Heart right ventricle (tissue), 16 donors: ENCODE data around the gene HOXA10. TPM values are rescaled to one million over a fixed set of nuclear protein-coding genes. Genes with fewer than 3 reads are reported as not detected.
A peak's percentile ranks its signal among the peaks of the same experiment; 100 is the strongest.

Experiments used
- ATAC-seq, 8 donors: fragments of 200-7000 bp; cut with Tn5 transposase; one replicate each; pipeline ENCODE4 v1.9.1; 2020; ENCODE audit warnings: mild to moderate bottlenecking in 8 of 8, moderate library complexity in 8 of 8, moderate number of reproducible peaks in 1 of 8
- DNase-seq, 2 donors: peaks; one replicate each; pipeline ENCODE4 v3.0.0-alpha.2; 2020
- H3K27ac ChIP-seq, 10 donors: fragments of 200-600 bp; sonication (generic) in 2 of 10; one replicate each; pipeline versions ENCODE4 v1.5.0 to v1.8.0; 2020 to 2022; ENCODE audit warnings: mild to moderate bottlenecking in 3 of 10
- H3K27me3 ChIP-seq, 7 donors: fragments of 200-600 bp; one replicate each; pipeline ENCODE4 v1.8.0; 2021 to 2022; ENCODE audit warnings: mild to moderate bottlenecking in 2 of 7
- H3K36me3 ChIP-seq, 9 donors: fragments of 200-600 bp; sonication (generic) in 1 of 9; one replicate each; pipeline versions ENCODE4 v1.5.0 to v1.8.0; 2020 to 2022; ENCODE audit warnings: mild to moderate bottlenecking in 2 of 9
- H3K4me1 ChIP-seq, 9 donors: fragments of 200-600 bp; sonication (generic) in 1 of 9; one replicate each; pipeline versions ENCODE4 v1.5.0 to v1.8.0; 2020 to 2022; ENCODE audit warnings: mild to moderate bottlenecking in 4 of 9
- H3K4me3 ChIP-seq, 10 donors: fragments of 200-600 bp; sonication (generic) in 2 of 10; one replicate each; pipeline versions ENCODE4 v1.5.0 to v1.8.0; 2020 to 2022; ENCODE audit warnings: mild to moderate bottlenecking in 7 of 10, moderate library complexity in 2 of 10
- H3K9me3 ChIP-seq, 11 donors: fragments of 200-600 bp in 10 of 11; sonication (generic) in 2 of 11; one replicate each; pipeline versions ENCODE4 v1.5.0 to v1.8.0; 2013 to 2022; ENCODE audit warnings: mild to moderate bottlenecking in 2 of 11, control low read depth in 1 of 11, moderate library complexity in 1 of 11
- CTCF ChIP-seq, 9 donors: fragments of 200-600 bp; sonication (generic) in 2 of 9; IDR thresholded peaks; one replicate each; pipeline versions ENCODE4 v1.5.0 to v1.8.0; 2021 to 2022; ENCODE audit warnings: antibody characterized with exemption in 9 of 9, mild to moderate bottlenecking in 5 of 9, moderate library complexity in 1 of 9
- WGBS, 2 donors: extraction: QIAGEN DNeasy Blood & Tissue Kit; methylation state at CpG; one replicate each; pipeline ENCODE4 v1.1.7; 2013; ENCODE audit warnings: inconsistent platforms in 1 of 2; 5-methylcytosine and 5-hydroxymethylcytosine counted together
- intact Hi-C, 10 donors: fragments of 100-400 bp; cut with DNase I; formaldehyde crosslinking; loops; one replicate each; pipeline versions ENCODE4 v1.11.1 to v1.14.2; 2022
- polyA plus RNA-seq, 2 donors: library from polyadenylated mRNA; stranded (reverse); fragments of 200-250 nt; gene quantifications; one replicate each; pipeline ENCODE4 v1.2.3, GENCODE V29; 2013
- total RNA-seq, 10 donors: library from RNA; stranded (reverse); fragmentation: NEBNext Ultra II Directional in 3 of 10; extraction: Animal tissue kit (Norgen Biotek cat#: 25700) in 3 of 10; gene quantifications; one replicate each; pipeline versions ENCODE4 v1.2.1 to v1.2.4, GENCODE V29; 2021 to 2023
- donor health status: Arrhythmogenic right ventricular cardiomyopathy.
- donor health status: ischemic (EF 13 %, LVEDD 7.1; RV severe dilation, severe dysfunction).
- donor health status: healthy with polysubstance abuse.
- donor health status: DM: no; HTN: yes; CAD: no.
- donor health status: DM: no; HTN: no; CAD: no.
- donor health status: ischemic (EF 25% LVEDD 6.9; RV normal size, moderate dysfunction).
- donor health status: ischemic (EF 25% LVEDD 5.7; RV mildly dilated, moderate dysfunction).
- donor health status: healthy.
- donor health status: DM: yes; HTN: yes; CAD: no.
- donor health status: Ischemic cardiomyopathy.
- donor health status: ischemic (EF 35%, LVEDD 5.7; RV mildly dilated, moderate dysfunction).
- donor health status: nonischemic (EF 11% LVEDD 7.7; RV severe dilation, severe dysfunction).
- donor health status: DM: yes; HTN: yes; CAD: no.
- donor health status: PGD.
- donor health status: ischemic (EF 29% LVEDD 5.4; RV normal size, mild dysfunction).
- donor health status: nonischemic (EF 23%, LVEDD 6.1; RV moderate dilation, normal function).

HOXA10 gene
- total and polyA plus RNA-seq, 12 donors = 0.03 to 0.19 TPM; not detected in 10

GRCh38 chr7:27131390-27131819, 42.7 kb downstream of the HOXA10 start:
- WGBS, 2 donors = 19 to 20% methylated on average over 12 of the region's 12 CpGs
- Histone ChIP-seq H3K4me3 (peak overlapping the region in 9 of 10 donors; percentile 17 to 58 (median 48)), H3K9me3 (no peaks in the 10 kb centered on the region), H3K4me1 (peaks cover 0 to 14% (median 0%) of the 10 kb centered on the region in 9 donors), H3K36me3 (no peaks in the 10 kb centered on the region), H3K27ac (peak overlapping the region in 2 of 10 donors; percentile 60 to 73), H3K27me3 (peaks cover 45 to 100% (median 99%) of the 10 kb centered on the region in 7 donors)
- no peak for TF ChIP-seq CTCF (IDR thresholded peaks at IDR 0.05)
- no peak for ATAC-seq
- no peak for DNase-seq
- intact Hi-C loops = loop anchor here in 1 of 10 donors (5.0 kb wide), 1 partner anchor 34 kb away; the partner anchor contains the start of gene HOXA1

DNA sequence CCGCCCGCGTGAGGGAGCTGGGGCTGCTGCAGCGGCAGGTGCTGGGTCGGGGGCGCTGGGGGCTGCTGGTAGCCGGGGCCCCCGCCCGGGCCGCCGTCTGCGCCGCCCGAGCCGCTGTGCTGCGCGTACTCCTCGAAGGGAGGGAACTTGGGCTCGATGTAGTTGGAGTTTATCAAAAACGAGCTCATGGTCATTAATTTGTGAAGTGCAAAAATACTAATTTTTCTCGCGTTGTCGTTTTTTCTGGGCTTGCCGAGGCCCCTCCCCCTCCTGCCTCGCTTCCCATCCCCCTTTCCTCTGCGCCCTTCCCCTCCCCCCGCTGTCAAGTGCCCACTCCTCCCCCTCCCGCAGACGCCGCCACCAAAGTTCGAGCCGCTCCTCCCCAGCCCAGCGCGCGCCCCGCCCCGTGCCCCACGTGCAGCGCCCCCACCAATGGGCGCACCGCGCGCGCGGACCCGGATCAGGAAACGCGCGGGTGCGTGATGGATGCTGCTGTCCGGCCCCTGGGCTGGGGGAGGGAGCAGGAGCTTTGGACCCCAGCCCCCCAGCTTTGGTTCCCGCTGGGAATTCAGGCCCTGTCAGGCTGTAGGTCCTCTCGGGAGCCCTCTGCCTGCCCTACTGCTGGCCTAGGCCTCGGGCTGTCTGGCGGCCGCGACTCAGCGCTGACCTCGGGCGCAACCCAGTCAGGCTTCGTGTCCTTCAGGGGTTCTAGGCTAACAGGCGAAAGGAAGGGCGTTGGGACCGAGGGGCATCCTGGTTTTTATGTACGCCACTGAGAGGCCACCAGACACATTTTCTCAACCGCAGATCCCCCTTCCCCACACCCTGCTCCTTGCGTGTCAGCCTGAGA, 43.4 kb downstream of the HOXA10 start, which contains the start of gene HOXA4:
TSS of gene HOXA4 (minus strand) at position 218 of the 850 bp plus-strand sequence. CDS start at position 194, 24 bp downstream.
- Histone ChIP-seq H3K27me3 (peaks cover 45 to 100% (median 99%) of the 10 kb centered on the region in 7 donors), H3K36me3 (no peaks in the 10 kb centered on the region), H3K4me1 (peaks cover 0 to 14% (median 0%) of the 10 kb centered on the region in 9 donors), H3K4me3 (peak within 1 kb of the TSS; percentile 17 to 58 (median 48)), H3K27ac (peak within 1 kb of the TSS in 7 of 10 donors; percentile 28 to 88 (median 70)), H3K9me3 (no peaks in the 10 kb centered on the region)
- intact Hi-C loops = loop anchor here in 1 of 10 donors (5.0 kb wide), 1 partner anchor 33 kb away; the partner anchor contains the start of gene HOXA1
- ATAC-seq = peak; percentile 62 to 94 (median 87)
- WGBS, 2 donors = 1 to 6% methylated on average over 65 to 67 of the region's 67 CpGs
- DNase-seq = peak; percentile 61 to 63
- no peak for TF ChIP-seq CTCF (IDR thresholded peaks at IDR 0.05)

- peaks cover 0 to 11% (median 0%) of the 10 kb centered on the region in 9 donors for H3K4me1 ChIP-seq
Observed at GRCh38 chr7:27129729-27130539, 44.2 kb downstream of the HOXA10 start.

More at GRCh38 chr7:27129729-27130539, 44.2 kb downstream of the HOXA10 start:
- no peaks in the 10 kb centered on the region for H3K36me3 ChIP-seq
- WGBS, 2 donors = 4 to 5% methylated on average over 66 to 72 of the region's 72 CpGs
- intact Hi-C loops = loop anchor here in 1 of 10 donors (5.0 kb wide), 1 partner anchor 33 kb away; the partner anchor contains the start of gene HOXA1
- peak overlapping the region in 7 of 10 donors; percentile 28 to 88 (median 70) for H3K27ac ChIP-seq
- no peaks in the 10 kb centered on the region for H3K9me3 ChIP-seq
- ATAC-seq (peak in 3 of 8 donors; percentile 10 to 34 (median 28)), DNase-seq (no peak)
- peak in 1 of 9 donors; percentile 3 for TF ChIP-seq CTCF (IDR thresholded peaks at IDR 0.05)
- peaks cover 44 to 100% (median 99%) of the 10 kb centered on the region in 7 donors for H3K27me3 ChIP-seq
- peak overlapping the region in 9 of 10 donors; percentile 17 to 58 (median 48) for H3K4me3 ChIP-seq
